ENCODE results near the gene MEI4.

MEI4 gene

GRCh38 chr6:77834591-77834996, 181.8 kb downstream of the MEI4 start:
- H3F3A ChIP-seq (ENCODE audit: low read depth): no peaks in the 10 kb centered on the region
- H3K9me2 ChIP-seq (replicated peaks; ENCODE audit: low read depth, low read length): no peaks in the 10 kb centered on the region
- TF ChIP-seq EZH2phosphoT487 (IDR thresholded peaks at IDR 0.05; ENCODE audit: borderline replicate concordance): no peak
- TF ChIP-seq, protein P1, sequence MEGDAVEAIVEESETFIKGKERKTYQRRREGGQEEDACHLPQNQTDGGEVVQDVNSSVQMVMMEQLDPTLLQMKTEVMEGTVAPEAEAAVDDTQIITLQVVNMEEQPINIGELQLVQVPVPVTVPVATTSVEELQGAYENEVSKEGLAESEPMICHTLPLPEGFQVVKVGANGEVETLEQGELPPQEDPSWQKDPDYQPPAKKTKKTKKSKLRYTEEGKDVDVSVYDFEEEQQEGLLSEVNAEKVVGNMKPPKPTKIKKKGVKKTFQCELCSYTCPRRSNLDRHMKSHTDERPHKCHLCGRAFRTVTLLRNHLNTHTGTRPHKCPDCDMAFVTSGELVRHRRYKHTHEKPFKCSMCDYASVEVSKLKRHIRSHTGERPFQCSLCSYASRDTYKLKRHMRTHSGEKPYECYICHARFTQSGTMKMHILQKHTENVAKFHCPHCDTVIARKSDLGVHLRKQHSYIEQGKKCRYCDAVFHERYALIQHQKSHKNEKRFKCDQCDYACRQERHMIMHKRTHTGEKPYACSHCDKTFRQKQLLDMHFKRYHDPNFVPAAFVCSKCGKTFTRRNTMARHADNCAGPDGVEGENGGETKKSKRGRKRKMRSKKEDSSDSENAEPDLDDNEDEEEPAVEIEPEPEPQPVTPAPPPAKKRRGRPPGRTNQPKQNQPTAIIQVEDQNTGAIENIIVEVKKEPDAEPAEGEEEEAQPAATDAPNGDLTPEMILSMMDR (conservative IDR thresholded peaks at IDR 0.05; ENCODE audit: low read length): no peak
- no peaks in the 10 kb centered on the region for H3K79me2 ChIP-seq (ENCODE audit: insufficient read depth, low read length)
- no peaks in the 10 kb centered on the region for H3K36me3 ChIP-seq (ENCODE audit: insufficient read depth, low read length)
- H3K4me1 ChIP-seq (ENCODE audit: insufficient read depth, low read length, poor library complexity, severe bottlenecking): no peaks in the 10 kb centered on the region
- H2AFZ ChIP-seq (ENCODE audit: low read length): no peak overlapping the region
- no peak overlapping the region for H3K4me3 ChIP-seq (ENCODE audit: low read length, poor library complexity, severe bottlenecking)
- H3K4me2 ChIP-seq (ENCODE audit: low read depth, low read length, poor library complexity, severe bottlenecking): no peak overlapping the region
- no peaks in the 10 kb centered on the region for H4K20me1 ChIP-seq (ENCODE audit: insufficient read depth, low read length, poor library complexity, severe bottlenecking)
- no peaks in the 10 kb centered on the region for H3K9me3 ChIP-seq (ENCODE audit: insufficient read depth, low read depth, low read length)
- no peaks in the 10 kb centered on the region for H3K27me3 ChIP-seq (ENCODE audit: insufficient read depth, low read length, poor library complexity, severe bottlenecking)
- no peak overlapping the region for H3K9ac ChIP-seq (ENCODE audit: low read depth, low read length, poor library complexity, severe bottlenecking)

GRCh38 chr6:77837034-77837784, 184.4 kb downstream of the MEI4 start:
- no peak overlapping the region for H3K9ac ChIP-seq (ENCODE audit: low read depth, low read length, poor library complexity, severe bottlenecking)
- H3K4me3 ChIP-seq (ENCODE audit: low read length, poor library complexity, severe bottlenecking): no peak overlapping the region
- H3K4me1 ChIP-seq (ENCODE audit: insufficient read depth, low read length, poor library complexity, severe bottlenecking): no peaks in the 10 kb centered on the region
- H3K4me2 ChIP-seq (ENCODE audit: low read depth, low read length, poor library complexity, severe bottlenecking): no peak overlapping the region
- H3K27me3 ChIP-seq (ENCODE audit: insufficient read depth, low read length, poor library complexity, severe bottlenecking): no peaks in the 10 kb centered on the region
- no peaks in the 10 kb centered on the region for H3K79me2 ChIP-seq (ENCODE audit: insufficient read depth, low read length)
- H3K36me3 ChIP-seq (ENCODE audit: insufficient read depth, low read length): no peaks in the 10 kb centered on the region
- no peaks in the 10 kb centered on the region for H3K9me2 ChIP-seq (replicated peaks; ENCODE audit: low read depth, low read length)
- H3F3A ChIP-seq (ENCODE audit: low read depth): no peaks in the 10 kb centered on the region
- H4K20me1 ChIP-seq (ENCODE audit: insufficient read depth, low read length, poor library complexity, severe bottlenecking): no peaks in the 10 kb centered on the region
- no peaks in the 10 kb centered on the region for H3K9me3 ChIP-seq (ENCODE audit: insufficient read depth, low read depth, low read length)
- TF ChIP-seq EZH2phosphoT487 (IDR thresholded peaks at IDR 0.05; ENCODE audit: borderline replicate concordance): no peak
- TF ChIP-seq, protein P1 (conservative IDR thresholded peaks at IDR 0.05; ENCODE audit: low read length): no peak
- H2AFZ ChIP-seq (ENCODE audit: low read length): no peak overlapping the region

GRCh38 chr6:77839292-77839691, 186.5 kb downstream of the MEI4 start:
- TF ChIP-seq EZH2phosphoT487 (IDR thresholded peaks at IDR 0.05; ENCODE audit: borderline replicate concordance): no peak
- TF ChIP-seq, protein P1 (conservative IDR thresholded peaks at IDR 0.05; ENCODE audit: low read length): no peak
- H3K9ac ChIP-seq (ENCODE audit: low read depth, low read length, poor library complexity, severe bottlenecking): no peak overlapping the region

More at GRCh38 chr6:77839292-77839691, 186.5 kb downstream of the MEI4 start:
- H3K9me2 ChIP-seq (replicated peaks; ENCODE audit: low read depth, low read length): no peaks in the 10 kb centered on the region
- H4K20me1 ChIP-seq (ENCODE audit: insufficient read depth, low read length, poor library complexity, severe bottlenecking): no peaks in the 10 kb centered on the region
- H3K27me3 ChIP-seq (ENCODE audit: insufficient read depth, low read length, poor library complexity, severe bottlenecking): no peaks in the 10 kb centered on the region
- no peaks in the 10 kb centered on the region for H3K79me2 ChIP-seq (ENCODE audit: insufficient read depth, low read length)
- no peak overlapping the region for H3K4me2 ChIP-seq (ENCODE audit: low read depth, low read length, poor library complexity, severe bottlenecking)
- H3K9me3 ChIP-seq (ENCODE audit: insufficient read depth, low read depth, low read length): no peaks in the 10 kb centered on the region
- no peaks in the 10 kb centered on the region for H3K36me3 ChIP-seq (ENCODE audit: insufficient read depth, low read length)
- no peaks in the 10 kb centered on the region for H3F3A ChIP-seq (ENCODE audit: low read depth)
- H3K4me3 ChIP-seq (ENCODE audit: low read length, poor library complexity, severe bottlenecking): no peak overlapping the region
- H3K4me1 ChIP-seq (ENCODE audit: insufficient read depth, low read length, poor library complexity, severe bottlenecking): no peaks in the 10 kb centered on the region
- no peak overlapping the region for H2AFZ ChIP-seq (ENCODE audit: low read length)
